ENCODE measurements around the gene PSTPIP1. TPM values are rescaled to one million over a fixed set of nuclear protein-coding genes. Genes with fewer than 3 reads are reported as not detected.

Gene PSTPIP1
- polyA plus RNA-seq, 1 donor (not counting 4 experiments of a cell fraction or from before 2014, with no cell fraction given): 9.6 TPM

GRCh38 chr15:76986743-76987142, 8.2 kb upstream of the PSTPIP1 start:
- Histone ChIP-seq H4K20me1 (ENCODE audit: control insufficient read depth, extremely low read depth, insufficient read depth, low read length) (no peaks in the 10 kb centered on the region), H3K36me3 (ENCODE audit: control insufficient read depth in 2 of 2, extremely low read depth in 1 of 2, insufficient read depth in 2 of 2, low read length in 2 of 2) (no peaks in the 10 kb centered on the region), H3K27me3 (ENCODE audit: control insufficient read depth, extremely low read depth, insufficient read depth, low read length) (no peaks in the 10 kb centered on the region), H2AFZ (ENCODE audit: control insufficient read depth, low read length) (no peak overlapping the region), H3K9me1 (ENCODE audit: control insufficient read depth, extremely low read depth, insufficient read depth, low read length) (no peaks in the 10 kb centered on the region), H3K79me2 (ENCODE audit: control insufficient read depth, insufficient read depth, low read length) (no peaks in the 10 kb centered on the region), H3K4me2 (ENCODE audit: control insufficient read depth, extremely low read depth, insufficient read depth, low read depth, low read length) (no peak overlapping the region), H3K27ac (ENCODE audit: control insufficient read depth, insufficient read depth, low read length) (no peak overlapping the region), H3K4me3 (ENCODE audit: control insufficient read depth in 2 of 3, extremely low read depth in 1 of 3, insufficient read depth in 2 of 3, low read depth in 1 of 3, low read length in 3 of 3) (no peak overlapping the region), H3K9me3 (ENCODE audit: control insufficient read depth, low read depth, low read length) (no peaks in the 10 kb centered on the region), H3K9ac (ENCODE audit: control insufficient read depth, extremely low read depth, insufficient read depth, low read length) (no peak overlapping the region), H3K4me1 (ENCODE audit: control insufficient read depth, extremely low read depth, insufficient read depth, low read length) (no peaks in the 10 kb centered on the region)
- dilution Hi-C loops (cut with MboI; ENCODE audit: extremely low pct_ligation_motif_present, low sequenced_read_pairs): no loop called here
- TF ChIP-seq, protein P1, sequence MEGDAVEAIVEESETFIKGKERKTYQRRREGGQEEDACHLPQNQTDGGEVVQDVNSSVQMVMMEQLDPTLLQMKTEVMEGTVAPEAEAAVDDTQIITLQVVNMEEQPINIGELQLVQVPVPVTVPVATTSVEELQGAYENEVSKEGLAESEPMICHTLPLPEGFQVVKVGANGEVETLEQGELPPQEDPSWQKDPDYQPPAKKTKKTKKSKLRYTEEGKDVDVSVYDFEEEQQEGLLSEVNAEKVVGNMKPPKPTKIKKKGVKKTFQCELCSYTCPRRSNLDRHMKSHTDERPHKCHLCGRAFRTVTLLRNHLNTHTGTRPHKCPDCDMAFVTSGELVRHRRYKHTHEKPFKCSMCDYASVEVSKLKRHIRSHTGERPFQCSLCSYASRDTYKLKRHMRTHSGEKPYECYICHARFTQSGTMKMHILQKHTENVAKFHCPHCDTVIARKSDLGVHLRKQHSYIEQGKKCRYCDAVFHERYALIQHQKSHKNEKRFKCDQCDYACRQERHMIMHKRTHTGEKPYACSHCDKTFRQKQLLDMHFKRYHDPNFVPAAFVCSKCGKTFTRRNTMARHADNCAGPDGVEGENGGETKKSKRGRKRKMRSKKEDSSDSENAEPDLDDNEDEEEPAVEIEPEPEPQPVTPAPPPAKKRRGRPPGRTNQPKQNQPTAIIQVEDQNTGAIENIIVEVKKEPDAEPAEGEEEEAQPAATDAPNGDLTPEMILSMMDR (optimal IDR thresholded peaks at IDR 0.05 in 1 of 3, IDR thresholded peaks at IDR 0.05 in 1 of 3, conservative IDR thresholded peaks at IDR 0.05 in 1 of 3; ENCODE audit: extremely low read depth in 1 of 3, insufficient read depth in 2 of 3, low read length in 3 of 3): no peak
- no peak for TF ChIP-seq EZH2 (IDR thresholded peaks at IDR 0.05; ENCODE audit: low read length)
- FAIRE-seq (no peak), DNase-seq (ENCODE audit: low read depth, low spot score) (no peak)

DNA sequence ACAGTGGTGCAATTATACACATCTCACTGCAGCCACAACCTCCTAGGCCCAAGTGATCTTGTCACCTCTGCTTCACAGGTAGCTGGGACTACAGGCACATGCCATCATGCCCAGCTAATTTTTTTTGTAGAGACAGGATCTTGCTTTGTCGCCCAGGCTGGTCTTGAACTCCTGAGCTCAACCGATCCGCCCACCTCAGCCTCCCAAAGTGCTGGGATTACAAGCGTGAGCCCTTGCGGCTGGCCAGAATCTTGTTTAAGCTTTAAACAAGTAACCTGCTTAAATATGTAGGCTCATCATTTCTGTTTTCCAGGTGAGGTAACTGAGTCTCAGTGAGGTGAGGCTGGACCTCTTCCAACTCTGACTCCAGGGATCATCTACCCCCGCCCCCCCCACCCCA, 7.7 kb upstream of the PSTPIP1 start:
- no peak overlapping the region for H3K9ac ChIP-seq (ENCODE audit: control insufficient read depth, extremely low read depth, insufficient read depth, low read length)
- no peaks in the 10 kb centered on the region for H3K36me3 ChIP-seq (ENCODE audit: control insufficient read depth in 2 of 2, extremely low read depth in 1 of 2, insufficient read depth in 2 of 2, low read length in 2 of 2)
- no peaks in the 10 kb centered on the region for H4K20me1 ChIP-seq (ENCODE audit: control insufficient read depth, extremely low read depth, insufficient read depth, low read length)
- no peaks in the 10 kb centered on the region for H3K79me2 ChIP-seq (ENCODE audit: control insufficient read depth, insufficient read depth, low read length)
- H3K9me3 ChIP-seq (ENCODE audit: control insufficient read depth, low read depth, low read length): no peaks in the 10 kb centered on the region
- no peak overlapping the region for H3K4me2 ChIP-seq (ENCODE audit: control insufficient read depth, extremely low read depth, insufficient read depth, low read depth, low read length)
- FAIRE-seq (no peak), DNase-seq (ENCODE audit: low read depth, low spot score) (no peak)
- no peak for TF ChIP-seq EZH2 (IDR thresholded peaks at IDR 0.05; ENCODE audit: low read length)
- TF ChIP-seq, protein P1 (optimal IDR thresholded peaks at IDR 0.05 in 1 of 3, IDR thresholded peaks at IDR 0.05 in 1 of 3, conservative IDR thresholded peaks at IDR 0.05 in 1 of 3; ENCODE audit: extremely low read depth in 1 of 3, insufficient read depth in 2 of 3, low read length in 3 of 3): no peak
- H3K4me3 ChIP-seq (ENCODE audit: control insufficient read depth in 2 of 3, extremely low read depth in 1 of 3, insufficient read depth in 2 of 3, low read depth in 1 of 3, low read length in 3 of 3): no peak overlapping the region
- H3K27me3 ChIP-seq (ENCODE audit: control insufficient read depth, extremely low read depth, insufficient read depth, low read length): no peaks in the 10 kb centered on the region
- dilution Hi-C loops (cut with MboI; ENCODE audit: extremely low pct_ligation_motif_present, low sequenced_read_pairs): no loop called here
- H2AFZ ChIP-seq (ENCODE audit: control insufficient read depth, low read length): no peak overlapping the region
- H3K4me1 ChIP-seq (ENCODE audit: control insufficient read depth, extremely low read depth, insufficient read depth, low read length): no peaks in the 10 kb centered on the region
- no peak overlapping the region for H3K27ac ChIP-seq (ENCODE audit: control insufficient read depth, insufficient read depth, low read length)
- no peaks in the 10 kb centered on the region for H3K9me1 ChIP-seq (ENCODE audit: control insufficient read depth, extremely low read depth, insufficient read depth, low read length)
